NCI-H82 treated with DMSO at 0.1 percent for 48 hours (cell line): ENCODE measurements around the gene TES.

ENCODE experiments used
- DNase-seq: peaks from one replicate; lab custom pipeline; 2025; ENCODE audit not compliant: unreplicated experiment; lab: John Stamatoyannopoulos, UW

TES gene

GRCh38 chr7:116193329-116194087, 16.8 kb upstream of the TES start:
- no peak for DNase-seq

GRCh38 chr7:116194115-116194514, 16.2 kb upstream of the TES start:
- no peak for DNase-seq

GRCh38 chr7:116195451-116195850, 14.9 kb upstream of the TES start:
- DNase-seq: no peak

GRCh38 chr7:116196947-116197346, 13.4 kb upstream of the TES start:
- no peak for DNase-seq

- DNase-seq: no peak
Observed at GRCh38 chr7:116197360-116197759, 13.0 kb upstream of the TES start.

- DNase-seq: no peak
Observed at GRCh38 chr7:116198748-116199410, 11.5 kb upstream of the TES start.

- DNase-seq: no peak
Observed at GRCh38 chr7:116200963-116201362, 9.4 kb upstream of the TES start.

GRCh38 chr7:116206141-116206540, 4.2 kb upstream of the TES start:
- no peak for DNase-seq

- no peak for DNase-seq
Observed at GRCh38 chr7:116208919-116209318, 1.4 kb upstream of the TES start.

GRCh38 chr7:116209561-116210070, 723 bp upstream of the TES start:
- DNase-seq: no peak

- DNase-seq: no peak
Observed at GRCh38 chr7:116211006-116211912, 920 bp downstream of the TES start.

- DNase-seq: no peak
Observed at GRCh38 chr7:116211913-116212596, 1.7 kb downstream of the TES start.

GRCh38 chr7:116212869-116213268, 2.5 kb downstream of the TES start:
- DNase-seq: no peak

- DNase-seq: no peak
Observed at GRCh38 chr7:116213361-116214130, 3.2 kb downstream of the TES start.

GRCh38 chr7:116214921-116215320, 4.6 kb downstream of the TES start:
- DNase-seq: no peak

- DNase-seq: no peak
Observed at GRCh38 chr7:116215551-116215950, 5.2 kb downstream of the TES start.

- DNase-seq: no peak
Observed at GRCh38 chr7:116216956-116217571, 6.7 kb downstream of the TES start.

GRCh38 chr7:116218051-116218645, 7.8 kb downstream of the TES start:
- no peak for DNase-seq

- no peak for DNase-seq
Observed at GRCh38 chr7:116218747-116219146, 8.4 kb downstream of the TES start.
